22Rv1 (cell line): ENCODE measurements around the gene MYO1D.

Experiments used
- H3K27ac ChIP-seq: fragments of 450-650 bp; 2 replicates; pipeline ENCODE4 v1.5.1; 2017
- CTCF ChIP-seq: fragments of 450-650 bp; IDR thresholded peaks from 2 replicates; pipeline ENCODE4 v1.5.1; 2017; ENCODE audit warnings: mild to moderate bottlenecking
- ZFX ChIP-seq: fragments of 450-650 bp; IDR thresholded peaks from 2 replicates; pipeline ENCODE4 v1.6.1; 2017; ENCODE audit warnings: antibody characterized with exemption, borderline replicate concordance

MYO1D gene

GRCh38 chr17:32496395-32497073 is 380.4 kb downstream of the MYO1D start:
- H3K27ac ChIP-seq, result no peak overlapping the region
- no peak for TF ChIP-seq ZFX

GRCh38 chr17:32495359-32496231 is 381.3 kb downstream of the MYO1D start:
- no peak overlapping the region for H3K27ac ChIP-seq
- TF ChIP-seq CTCF (no peak), ZFX (no peak)

GRCh38 chr17:32494621-32495358 is 382.1 kb downstream of the MYO1D start:
- TF ChIP-seq CTCF (no peak), ZFX (no peak)
- no peak overlapping the region for H3K27ac ChIP-seq

GRCh38 chr17:32493976-32494513 is 382.9 kb downstream of the MYO1D start:
- TF ChIP-seq CTCF (no peak), ZFX (no peak)
- no peak overlapping the region for H3K27ac ChIP-seq

GRCh38 chr17:32493571-32493970 is 383.4 kb downstream of the MYO1D start:
- TF ChIP-seq CTCF (no peak), ZFX (no peak)
- no peak overlapping the region for H3K27ac ChIP-seq

- TF ChIP-seq CTCF (no peak), ZFX (no peak)
- H3K27ac ChIP-seq, result no peak overlapping the region
These were observed 384.2 kb downstream of the MYO1D start for GRCh38 chr17:32492648-32493289.

- TF ChIP-seq ZFX, result no peak
- no peak overlapping the region for H3K27ac ChIP-seq
These were observed 384.7 kb downstream of the MYO1D start for GRCh38 chr17:32492264-32492589.
